NCI-H2029 (cell line): ENCODE data around the gene CEACAM4.
"Not testable (repeated sequence)": the region's sequence is repeated elsewhere in the genome, so short reads cannot be mapped to it uniquely, and the experiment has no call there.

Experiments
- DNase-seq: peaks from one replicate; lab custom pipeline; 2025; lab: John Stamatoyannopoulos, UW

Gene CEACAM4

GRCh38 chr19:41584931-41585330, 41.9 kb downstream of the CEACAM4 start:
- no peak for DNase-seq

- DNase-seq: no peak
Observed at GRCh38 chr19:41584260-41584810, 42.5 kb downstream of the CEACAM4 start.

- DNase-seq: not testable (repeated sequence)
Observed at GRCh38 chr19:41582577-41583182, 44.2 kb downstream of the CEACAM4 start.

GRCh38 chr19:41581068-41581467, 45.8 kb downstream of the CEACAM4 start:
- not testable (repeated sequence) for DNase-seq

DNA sequence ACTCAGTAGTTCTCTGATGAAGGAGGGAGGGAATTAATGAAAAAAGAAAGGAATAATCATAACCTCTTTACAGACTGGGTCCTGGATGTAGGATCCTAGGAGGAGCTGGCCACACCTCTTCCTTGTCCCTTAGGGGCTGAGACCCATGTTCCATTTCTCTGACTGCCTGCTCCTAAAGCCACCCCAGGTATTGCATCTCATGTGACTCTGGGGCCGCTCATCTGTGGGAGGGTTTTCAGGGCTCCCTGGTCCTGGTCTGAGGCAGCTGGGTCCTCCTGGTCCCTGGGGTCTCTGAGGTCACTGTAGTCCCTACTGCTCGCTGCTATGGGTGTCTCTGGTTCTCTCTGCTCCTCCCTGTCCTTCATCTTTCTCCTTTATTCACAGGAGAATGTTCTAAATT, 48.0 kb downstream of the CEACAM4 start:
- no peak for DNase-seq

DNA sequence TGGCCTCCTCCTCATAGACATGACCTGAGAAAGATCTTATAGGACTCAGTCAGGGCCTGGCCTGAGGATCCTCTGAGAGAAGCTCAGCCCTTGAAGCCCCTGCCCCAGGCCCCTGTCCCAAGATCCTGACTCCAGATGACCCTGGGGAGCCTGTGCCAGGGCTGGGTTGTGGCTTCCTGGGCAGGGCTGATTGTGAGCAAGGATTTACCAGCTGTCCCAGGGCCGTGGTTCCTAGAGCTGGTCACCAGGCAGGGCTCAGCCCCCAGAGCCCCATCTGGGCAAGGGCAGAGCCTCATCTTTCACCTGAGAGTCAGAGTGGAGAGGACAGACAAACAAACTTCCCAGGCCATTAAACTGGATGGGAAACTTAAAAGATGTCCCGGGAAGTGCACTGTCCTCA, 49.0 kb downstream of the CEACAM4 start:
- DNase-seq: no peak

GRCh38 chr19:41577144-41577830, 49.6 kb downstream of the CEACAM4 start:
- DNase-seq: no peak

- DNase-seq: no peak
Observed at GRCh38 chr19:41575998-41576397, 50.9 kb downstream of the CEACAM4 start, which contains the start of gene CEACAM21. TSS of gene CEACAM21 (plus strand) at chr19:41576166. CDS start at chr19:41576275, 109 bp downstream.

DNA sequence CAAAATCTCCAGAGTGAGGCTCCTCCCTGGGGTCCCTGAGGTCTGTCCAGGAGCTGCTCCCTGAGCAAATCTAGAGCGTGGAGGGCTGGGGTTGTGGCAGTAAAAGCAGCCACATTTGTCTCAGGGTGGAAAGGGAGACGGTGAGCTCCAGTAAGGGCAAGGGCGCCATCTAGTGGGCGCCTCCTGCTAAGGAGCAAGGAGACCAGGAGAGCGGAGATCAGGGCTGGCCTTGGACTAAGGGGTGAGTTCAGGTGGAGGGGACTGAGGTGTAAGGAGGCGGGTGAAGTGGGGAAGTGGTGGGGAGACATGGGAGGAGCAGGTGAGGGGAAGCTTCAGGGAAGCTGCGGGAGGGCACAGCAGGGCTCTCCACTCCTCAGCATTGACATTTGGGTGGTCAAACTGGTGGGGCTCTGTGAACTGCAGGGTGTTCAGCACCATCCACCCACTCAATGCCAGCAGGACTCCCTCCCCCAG, 56.2 kb downstream of the CEACAM4 start:
- DNase-seq: peak; percentile 74

DNA sequence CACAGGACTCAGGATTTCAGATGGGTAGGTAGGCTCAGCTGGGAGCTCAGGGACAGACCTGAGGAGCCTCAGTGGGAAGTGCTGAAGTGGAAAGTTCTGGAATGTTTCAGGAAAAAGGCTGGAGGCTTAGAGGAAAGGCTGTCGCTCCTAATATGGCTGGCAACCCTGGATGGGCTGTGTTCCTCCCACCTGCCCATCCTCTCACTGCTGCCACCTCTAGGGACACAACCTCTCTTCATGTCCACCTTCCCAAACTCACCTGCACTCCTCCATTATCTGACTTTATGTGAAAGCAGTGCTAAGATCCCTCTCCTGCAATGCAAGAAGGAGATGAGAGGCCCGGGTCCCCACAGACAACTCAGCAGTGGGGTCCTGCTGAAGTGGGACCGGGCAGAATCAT, 56.7 kb downstream of the CEACAM4 start:
- DNase-seq: no peak

DNA sequence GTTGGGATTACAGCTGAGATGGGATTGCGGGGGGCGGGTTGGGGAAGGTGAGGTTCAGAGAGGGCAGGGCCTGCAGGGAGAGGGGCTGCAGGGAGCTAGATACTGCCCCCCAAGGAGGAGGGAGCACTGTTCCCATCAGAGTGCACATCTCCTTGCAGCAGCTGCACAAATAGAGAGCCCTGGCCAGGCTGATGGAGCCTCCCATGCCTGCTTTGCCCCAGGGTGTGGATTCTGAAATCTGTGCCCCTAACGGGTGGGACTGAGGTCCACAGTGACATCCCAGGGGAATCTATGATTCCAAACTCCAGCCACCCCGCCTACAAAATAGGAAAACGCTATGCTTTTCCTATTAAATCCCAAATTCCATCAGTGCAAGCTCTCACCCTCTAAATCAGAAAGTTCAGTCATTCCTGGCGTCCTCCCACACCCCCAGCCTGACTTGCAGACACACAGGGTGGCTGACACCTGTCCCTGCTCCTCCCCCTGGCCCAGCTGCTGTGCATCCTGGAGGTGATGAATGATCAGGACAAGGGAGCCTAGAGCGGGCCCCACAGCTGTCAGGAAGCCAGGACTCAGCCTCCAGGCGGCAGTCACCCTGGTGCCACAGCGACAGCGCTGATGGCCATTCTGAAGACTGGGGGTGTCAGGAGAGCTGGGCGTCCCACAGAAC, 57.3 kb downstream of the CEACAM4 start:
- no peak for DNase-seq
